Gastroesophageal sphincter (tissue), 4 donors: ENCODE data around the gene MTREX. TPM values are rescaled to one million over a fixed set of nuclear protein-coding genes. Genes with fewer than 3 reads are reported as not detected.
A peak's percentile ranks its signal among the peaks of the same experiment; 100 is the strongest.
"Not testable (repeated sequence)": the region's sequence is repeated elsewhere in the genome, so short reads cannot be mapped to it uniquely, and the experiment has no call there.

Source experiments
- ATAC-seq: fragments of 150-250 bp; one replicate; pipeline ENCODE4 v1.9.1; 2016; ENCODE audit warnings: mild to moderate bottlenecking, moderate library complexity
- H3K27ac ChIP-seq, 4 donors: fragments of 200-600 bp; sonication (generic) in 3 of 4; 1 replicate in 3 of 4; 2 replicates in 1 of 4; pipeline ENCODE4 v1.5.1; 2016 to 2019
- H3K27me3 ChIP-seq: fragments of 200-600 bp; sonication (generic); one replicate; pipeline ENCODE4 v1.5.1; 2019
- H3K36me3 ChIP-seq, 2 donors: fragments of 200-600 bp; sonication (generic); one replicate each; pipeline ENCODE4 v1.5.1; 2019; ENCODE audit warnings: control low read depth in 1 of 2
- H3K4me1 ChIP-seq, 3 donors: fragments of 200-600 bp; sonication (generic); 1 replicate in 2 of 3; 2 replicates in 1 of 3; pipeline ENCODE4 v1.5.1; 2016 to 2019; ENCODE audit warnings: control low read depth in 2 of 3
- H3K4me3 ChIP-seq, 2 donors: fragments of 200-600 bp; sonication (generic); one replicate each; pipeline ENCODE4 v1.5.1; 2019; ENCODE audit warnings: mild to moderate bottlenecking in 1 of 2, moderate library complexity in 1 of 2
- H3K9me3 ChIP-seq, 3 donors: fragments of 200-600 bp; sonication (generic); one replicate each; pipeline ENCODE4 v1.5.1; 2017 to 2019; ENCODE audit warnings: control low read depth in 2 of 3
- EP300 ChIP-seq: sonication (generic); formaldehyde crosslinking; IDR thresholded peaks from one replicate; pipeline ENCODE4 v1.6.1; 2017; ENCODE audit warnings: antibody characterized with exemption, mild to moderate bottlenecking
- POLR2A ChIP-seq, 2 donors: fragments of 450-650 bp; IDR thresholded peaks; one replicate each; pipeline ENCODE4 v1.6.1; 2017; ENCODE audit warnings: antibody characterized with exemption in 2 of 2, mild to moderate bottlenecking in 2 of 2, moderate library complexity in 1 of 2
- POLR2AphosphoS5 ChIP-seq: sonication (generic); formaldehyde crosslinking; IDR thresholded peaks from one replicate; pipeline ENCODE4 v1.6.1; 2017; ENCODE audit warnings: antibody characterized with exemption
- WGBS, 2 donors: methylation state at CpG; one replicate each; pipeline ENCODE4 v1.1.5; 2018; ENCODE audit warnings: low coverage in 1 of 2; 5-methylcytosine and 5-hydroxymethylcytosine counted together
- total RNA-seq, 4 donors: library from RNA; depleted of rRNA; stranded (reverse); fragments of >200 nt; gene quantifications; one replicate each; pipeline ENCODE4 v1.1.0, GENCODE V29; 2016
- TF ChIP-seq, protein P1 (sequence below), 4 experiments: fragments of 200-600 bp in 2 of 4; fragments of 450-650 bp in 2 of 4; sonication (generic) in 1 of 4; IDR thresholded peaks; one replicate each; pipeline ENCODE4 v1.5.1; 2017 to 2019; ENCODE audit warnings: antibody characterized with exemption in 4 of 4, mild to moderate bottlenecking in 2 of 4, moderate library complexity in 2 of 4

MTREX gene
- total RNA-seq, 4 donors from 2014 or later = 55.7 to 93.2 (median 61.5) TPM

- Histone ChIP-seq H3K4me3 (peak overlapping the region; percentile 53 to 77), H3K4me1 (peaks cover 17 to 83% (median 33%) of the 10 kb centered on the region in 3 donors), H3K27ac (peak overlapping the region; percentile 87 to 93 (median 90)), H3K9me3 (no peaks in the 10 kb centered on the region), H3K36me3 (no peaks in the 10 kb centered on the region), H3K27me3 (no peaks in the 10 kb centered on the region)
- WGBS, 2 donors = 0% methylated on average over 13 of the region's 13 CpGs
- no peak for ATAC-seq
- no peak for TF ChIP-seq POLR2AphosphoS5
- no peak for TF ChIP-seq EP300
- no peak for TF ChIP-seq POLR2A (IDR thresholded peaks at IDR 0.05)
- TF ChIP-seq, protein P1, sequence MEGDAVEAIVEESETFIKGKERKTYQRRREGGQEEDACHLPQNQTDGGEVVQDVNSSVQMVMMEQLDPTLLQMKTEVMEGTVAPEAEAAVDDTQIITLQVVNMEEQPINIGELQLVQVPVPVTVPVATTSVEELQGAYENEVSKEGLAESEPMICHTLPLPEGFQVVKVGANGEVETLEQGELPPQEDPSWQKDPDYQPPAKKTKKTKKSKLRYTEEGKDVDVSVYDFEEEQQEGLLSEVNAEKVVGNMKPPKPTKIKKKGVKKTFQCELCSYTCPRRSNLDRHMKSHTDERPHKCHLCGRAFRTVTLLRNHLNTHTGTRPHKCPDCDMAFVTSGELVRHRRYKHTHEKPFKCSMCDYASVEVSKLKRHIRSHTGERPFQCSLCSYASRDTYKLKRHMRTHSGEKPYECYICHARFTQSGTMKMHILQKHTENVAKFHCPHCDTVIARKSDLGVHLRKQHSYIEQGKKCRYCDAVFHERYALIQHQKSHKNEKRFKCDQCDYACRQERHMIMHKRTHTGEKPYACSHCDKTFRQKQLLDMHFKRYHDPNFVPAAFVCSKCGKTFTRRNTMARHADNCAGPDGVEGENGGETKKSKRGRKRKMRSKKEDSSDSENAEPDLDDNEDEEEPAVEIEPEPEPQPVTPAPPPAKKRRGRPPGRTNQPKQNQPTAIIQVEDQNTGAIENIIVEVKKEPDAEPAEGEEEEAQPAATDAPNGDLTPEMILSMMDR (IDR thresholded peaks at IDR 0.05) = no peak
These were observed 556 bp downstream of the MTREX start for GRCh38 chr5:55308254-55308836.

DNA sequence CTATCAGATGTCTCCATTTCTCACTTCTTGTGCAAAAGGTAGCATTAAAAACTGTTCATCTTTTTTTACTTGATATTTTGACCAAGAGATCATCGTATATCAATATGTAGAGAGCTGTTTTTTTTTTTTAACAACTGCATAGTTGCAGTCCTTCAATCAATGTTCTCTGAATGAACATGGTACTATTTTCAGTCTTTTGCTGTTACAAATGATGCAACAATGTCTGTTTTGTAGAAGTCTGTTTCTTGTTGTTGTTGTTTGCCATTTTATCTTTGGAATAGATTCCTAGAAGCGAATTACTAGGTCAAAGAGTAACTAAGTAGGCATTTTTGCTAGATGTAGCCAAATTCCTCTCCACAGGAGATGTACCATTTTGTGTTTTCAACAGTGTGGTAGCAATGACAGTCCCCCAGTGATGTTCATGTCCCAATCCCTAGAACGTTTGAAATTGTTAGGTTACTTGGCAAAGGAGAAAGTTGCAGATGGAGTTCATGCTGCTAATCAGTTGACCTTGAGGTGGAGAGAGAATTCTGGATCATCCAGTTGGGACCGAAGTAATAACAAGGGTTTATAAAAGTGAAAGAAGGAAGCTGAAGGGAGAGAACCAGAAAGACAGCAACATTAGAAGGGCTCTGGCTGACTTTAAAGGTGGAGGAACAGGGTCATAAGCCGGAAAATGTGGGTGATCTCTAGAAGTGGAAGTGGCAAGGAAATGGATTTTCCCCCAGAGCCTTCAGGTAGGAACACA lies 6.3 kb downstream of the MTREX start:
- Histone ChIP-seq H3K27ac (no peak overlapping the region), H3K27me3 (no peaks in the 10 kb centered on the region), H3K36me3 (no peaks in the 10 kb centered on the region), H3K4me3 (no peak overlapping the region), H3K4me1 (peaks cover 2 to 43% (median 17%) of the 10 kb centered on the region in 3 donors), H3K9me3 (no peaks in the 10 kb centered on the region)
- ATAC-seq = no peak
- WGBS, 2 donors = 75 to 100% methylated on average over 3 to 5 of the region's 5 CpGs
- TF ChIP-seq EP300 (no peak), POLR2A (IDR thresholded peaks at IDR 0.05) (no peak), POLR2AphosphoS5 (no peak)
- TF ChIP-seq, protein P1 (IDR thresholded peaks at IDR 0.05) = no peak

DNA sequence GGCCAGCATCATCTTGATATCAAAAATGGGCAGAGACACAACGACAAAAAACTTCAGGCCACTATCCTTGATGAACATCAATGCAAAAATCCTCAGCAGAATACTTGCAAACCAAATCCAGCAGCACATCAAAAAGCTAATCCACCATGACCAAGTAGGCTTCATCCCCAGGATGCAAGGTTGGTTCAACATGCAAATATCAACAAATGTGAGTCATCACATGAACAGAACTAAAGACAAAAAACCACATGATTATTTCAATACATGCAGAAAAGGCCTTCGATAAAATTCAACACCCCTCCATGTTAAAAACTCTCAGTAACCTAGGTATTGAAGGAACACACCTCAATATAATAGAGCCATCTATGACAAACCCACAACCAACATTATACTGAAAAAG lies 8.5 kb downstream of the MTREX start:
- 88 to 96% methylated on average over 1 to 2 of the region's 2 CpGs for WGBS, 2 donors

GRCh38 chr5:55316837-55317236 lies 9.0 kb downstream of the MTREX start:
- ATAC-seq = no peak
- Histone ChIP-seq H3K27me3 (no peaks in the 10 kb centered on the region), H3K9me3 (no peaks in the 10 kb centered on the region), H3K36me3 (no peaks in the 10 kb centered on the region), H3K27ac (no peak overlapping the region), H3K4me1 (peaks cover 0 to 40% (median 0%) of the 10 kb centered on the region in 3 donors), H3K4me3 (no peak overlapping the region)
- TF ChIP-seq POLR2AphosphoS5 (no peak), POLR2A (IDR thresholded peaks at IDR 0.05) (no peak), EP300 (no peak)
- TF ChIP-seq, protein P1 (IDR thresholded peaks at IDR 0.05) = no peak

More for the DNA sequence above, 8.5 kb downstream of the MTREX start:
- no peaks in the 10 kb centered on the region for H3K27me3 ChIP-seq
- ATAC-seq = no peak
- H3K27ac ChIP-seq = no peak overlapping the region
- no peak overlapping the region for H3K4me3 ChIP-seq
- TF ChIP-seq POLR2AphosphoS5 = no peak
- TF ChIP-seq, protein P1 (IDR thresholded peaks at IDR 0.05) = no peak
- H3K9me3 ChIP-seq = no peaks in the 10 kb centered on the region
- no peaks in the 10 kb centered on the region for H3K36me3 ChIP-seq
- peaks cover 0 to 40% (median 0%) of the 10 kb centered on the region in 3 donors for H3K4me1 ChIP-seq

GRCh38 chr5:55318237-55318636 lies 10.4 kb downstream of the MTREX start:
- not testable (repeated sequence) for H3K9me3 ChIP-seq, H3K36me3 ChIP-seq, H3K27ac ChIP-seq, H3K27me3 ChIP-seq, ATAC-seq, H3K4me3 ChIP-seq
- 86 to 100% methylated on average over 2 to 4 of the region's 4 CpGs for WGBS, 2 donors
- H3K4me1 ChIP-seq = peaks cover 0 to 35% (median 0%) of the 10 kb centered on the region in 3 donors
